Astrocyte (in vitro differentiated cells and primary cell): Measurements from ENCODE around the gene ALDH1L1. TPM values are rescaled to one million over a fixed set of nuclear protein-coding genes. Genes with fewer than 3 reads are reported as not detected.

Experiments
- DNase-seq: peaks from one replicate; pipeline ENCODE4 v3.0.0-alpha.2; 2010; ENCODE audit warnings: low read depth
- FAIRE-seq: peaks from 2 replicates; lab custom pipeline; 2011; peaks lifted over from hg19 to GRCh38; lab: Jason Lieb, UNC
- H2AFZ ChIP-seq: 2 replicates; pipeline ENCODE4 v1.6.0; 2012; ENCODE audit warnings: low read depth, low read length, inconsistent platforms
- H3K27ac ChIP-seq: 2 replicates; pipeline ENCODE4 v1.5.1; 2011; ENCODE audit warnings: low read depth, low read length, inconsistent platforms
- H3K27me3 ChIP-seq: 2 replicates; pipeline ENCODE4 v1.6.0; 2011; ENCODE audit warnings: low read length, inconsistent platforms; ENCODE audit not compliant: insufficient read depth
- H3K36me3 ChIP-seq: 2 replicates; pipeline ENCODE4 v1.5.1; 2011; ENCODE audit warnings: low read length, inconsistent platforms; ENCODE audit not compliant: insufficient read depth
- H3K4me1 ChIP-seq: 2 replicates; pipeline ENCODE4 v1.5.1; 2011; ENCODE audit warnings: low read length, inconsistent platforms; ENCODE audit not compliant: insufficient read depth
- H3K4me2 ChIP-seq: 2 replicates; pipeline ENCODE4 v1.6.0; 2012; ENCODE audit warnings: low read length, inconsistent platforms
- H3K4me3 ChIP-seq: 2 replicates; pipeline ENCODE4 v1.5.1; 2011; ENCODE audit warnings: low read depth, mild to moderate bottlenecking, low read length, inconsistent platforms; ENCODE audit not compliant: insufficient read depth
- H3K79me2 ChIP-seq: 2 replicates; pipeline ENCODE4 v1.6.0; 2012; ENCODE audit warnings: mild to moderate bottlenecking, low read length, inconsistent platforms; ENCODE audit not compliant: insufficient read depth
- H3K9ac ChIP-seq: 2 replicates; pipeline ENCODE4 v1.6.0; 2012; ENCODE audit warnings: mild to moderate bottlenecking, low read length, inconsistent platforms
- H3K9me3 ChIP-seq: 2 replicates; pipeline ENCODE4 v1.5.1; 2012; ENCODE audit warnings: low read depth, mild to moderate bottlenecking, low read length, inconsistent platforms; ENCODE audit not compliant: insufficient read depth
- H4K20me1 ChIP-seq: 2 replicates; pipeline ENCODE4 v1.6.0; 2012; ENCODE audit warnings: low read length, inconsistent platforms; ENCODE audit not compliant: insufficient read depth
- H3K27ac Mint-ChIP-seq: one replicate; pipeline ENCODE4 v1.8.0; 2021; ENCODE audit warnings: mild to moderate bottlenecking, mixed read lengths; ENCODE audit not compliant: unreplicated experiment
- H3K27me3 Mint-ChIP-seq: one replicate; pipeline ENCODE4 v1.8.0; 2021; ENCODE audit warnings: low read depth, mixed read lengths; ENCODE audit not compliant: unreplicated experiment
- H3K36me3 Mint-ChIP-seq: one replicate; pipeline ENCODE4 v1.8.0; 2021; ENCODE audit warnings: low read depth, mixed read lengths; ENCODE audit not compliant: unreplicated experiment
- H3K4me1 Mint-ChIP-seq: one replicate; pipeline ENCODE4 v1.8.0; 2021; ENCODE audit warnings: low read depth, mixed read lengths; ENCODE audit not compliant: unreplicated experiment
- H3K4me3 Mint-ChIP-seq: one replicate; pipeline ENCODE4 v1.8.0; 2021; ENCODE audit warnings: mild to moderate bottlenecking, moderate library complexity, mixed read lengths; ENCODE audit not compliant: unreplicated experiment
- H3K9me3 Mint-ChIP-seq: one replicate; pipeline ENCODE4 v1.8.0; 2021; ENCODE audit warnings: mild to moderate bottlenecking, mixed read lengths; ENCODE audit not compliant: unreplicated experiment
- EZH2 ChIP-seq: IDR thresholded peaks from 2 replicates; pipeline ENCODE4 v1.6.1; 2012; ENCODE audit warnings: mild to moderate bottlenecking, low read length, inconsistent platforms; ENCODE audit not compliant: insufficient read depth
- total RNA-seq: library from RNA; stranded (reverse); gene quantifications from 2 replicates; pipeline ENCODE4 v1.2.1, GENCODE V29; 2021
- TF ChIP-seq, protein P1 (sequence below): IDR thresholded peaks from 2 replicates; pipeline ENCODE4 v1.5.1; 2011; ENCODE audit warnings: low read depth, mild to moderate bottlenecking, inconsistent platforms, low read length, moderate library complexity; ENCODE audit not compliant: insufficient read depth

ALDH1L1 gene
- total RNA-seq, 1 donor from 2014 or later: not detected

DNA sequence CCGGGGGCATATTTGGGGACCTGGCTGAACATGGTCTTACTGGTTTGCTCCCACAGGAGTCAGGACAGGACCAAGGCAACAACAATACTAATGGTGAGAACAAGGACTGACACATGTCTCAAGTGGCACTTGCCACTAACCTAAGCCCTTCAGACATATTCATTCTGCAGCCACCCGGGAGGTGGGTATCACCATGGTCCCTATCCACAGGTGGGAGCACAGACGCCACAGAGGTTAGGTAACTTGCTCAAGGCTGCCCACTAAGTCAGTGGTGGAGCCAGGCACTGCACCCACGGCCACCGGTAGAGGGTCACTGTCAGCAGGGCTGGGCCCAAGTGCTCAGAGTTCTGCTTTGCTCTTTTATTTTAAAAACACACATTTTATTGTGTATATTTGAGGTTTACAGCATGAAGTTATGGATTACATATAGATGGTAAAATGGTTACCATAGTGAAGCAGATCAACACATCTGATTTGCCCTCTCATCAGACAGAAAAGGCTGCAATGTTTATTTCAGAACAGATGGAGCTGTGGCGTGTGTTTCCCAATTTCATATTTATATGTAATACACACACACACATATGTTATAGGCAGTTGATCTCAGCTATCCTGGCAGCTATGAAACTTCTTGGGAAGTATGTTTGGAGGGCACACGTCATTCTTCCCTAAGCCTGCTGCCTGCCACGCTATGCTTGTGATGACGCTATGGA lies 66.5 kb downstream of the ALDH1L1 start:
- Mint-ChIP-seq H3K9me3 (peaks cover 1% of the 10 kb centered on the region), H3K4me1 (no peaks in the 10 kb centered on the region), H3K27me3 (peaks cover 25% of the 10 kb centered on the region), H3K36me3 (no peaks in the 10 kb centered on the region), H3K4me3 (no peak overlapping the region), H3K27ac (no peak overlapping the region)
- Histone ChIP-seq H3K4me1 (no peaks in the 10 kb centered on the region), H3K4me2 (no peak overlapping the region), H4K20me1 (no peaks in the 10 kb centered on the region), H3K27ac (no peak overlapping the region), H3K9me3 (no peaks in the 10 kb centered on the region), H3K27me3 (no peaks in the 10 kb centered on the region), H3K79me2 (no peaks in the 10 kb centered on the region), H3K9ac (no peak overlapping the region), H3K4me3 (no peak overlapping the region), H2AFZ (no peak overlapping the region), H3K36me3 (no peaks in the 10 kb centered on the region)
- FAIRE-seq: no peak
- TF ChIP-seq EZH2: no peak
- TF ChIP-seq, protein P1, sequence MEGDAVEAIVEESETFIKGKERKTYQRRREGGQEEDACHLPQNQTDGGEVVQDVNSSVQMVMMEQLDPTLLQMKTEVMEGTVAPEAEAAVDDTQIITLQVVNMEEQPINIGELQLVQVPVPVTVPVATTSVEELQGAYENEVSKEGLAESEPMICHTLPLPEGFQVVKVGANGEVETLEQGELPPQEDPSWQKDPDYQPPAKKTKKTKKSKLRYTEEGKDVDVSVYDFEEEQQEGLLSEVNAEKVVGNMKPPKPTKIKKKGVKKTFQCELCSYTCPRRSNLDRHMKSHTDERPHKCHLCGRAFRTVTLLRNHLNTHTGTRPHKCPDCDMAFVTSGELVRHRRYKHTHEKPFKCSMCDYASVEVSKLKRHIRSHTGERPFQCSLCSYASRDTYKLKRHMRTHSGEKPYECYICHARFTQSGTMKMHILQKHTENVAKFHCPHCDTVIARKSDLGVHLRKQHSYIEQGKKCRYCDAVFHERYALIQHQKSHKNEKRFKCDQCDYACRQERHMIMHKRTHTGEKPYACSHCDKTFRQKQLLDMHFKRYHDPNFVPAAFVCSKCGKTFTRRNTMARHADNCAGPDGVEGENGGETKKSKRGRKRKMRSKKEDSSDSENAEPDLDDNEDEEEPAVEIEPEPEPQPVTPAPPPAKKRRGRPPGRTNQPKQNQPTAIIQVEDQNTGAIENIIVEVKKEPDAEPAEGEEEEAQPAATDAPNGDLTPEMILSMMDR: peak; percentile 23
- no peak for DNase-seq

DNA sequence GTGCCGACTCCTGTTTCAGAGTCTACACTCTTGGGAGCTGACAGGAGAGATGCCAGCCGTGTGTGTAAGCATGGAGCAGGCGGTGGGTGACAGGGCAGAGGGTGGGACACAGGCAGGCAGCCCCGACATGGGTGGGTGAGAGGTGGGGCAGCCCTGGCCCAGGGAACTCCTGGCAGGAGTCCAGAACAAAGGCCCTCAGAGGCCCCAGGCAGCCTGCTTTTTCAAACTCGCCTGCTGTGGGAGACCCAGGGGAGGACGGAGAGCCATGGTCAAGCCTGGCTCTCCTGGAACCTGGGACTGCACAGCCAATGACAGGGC lies 67.2 kb downstream of the ALDH1L1 start:
- H3K4me1 Mint-ChIP-seq: no peaks in the 10 kb centered on the region
- Histone ChIP-seq H3K4me3 (no peak overlapping the region), H3K27me3 (no peaks in the 10 kb centered on the region), H3K9me3 (no peaks in the 10 kb centered on the region), H2AFZ (no peak overlapping the region), H3K36me3 (no peaks in the 10 kb centered on the region), H3K4me2 (no peak overlapping the region), H4K20me1 (no peaks in the 10 kb centered on the region), H3K9ac (no peak overlapping the region), H3K27ac (no peak overlapping the region), H3K79me2 (no peaks in the 10 kb centered on the region), H3K4me1 (no peaks in the 10 kb centered on the region)
- FAIRE-seq (no peak), DNase-seq (no peak)
- no peak for TF ChIP-seq EZH2
- TF ChIP-seq, protein P1: no peak
- no peak overlapping the region for H3K27ac Mint-ChIP-seq
- no peak overlapping the region for H3K4me3 Mint-ChIP-seq
- peaks cover 1% of the 10 kb centered on the region for H3K9me3 Mint-ChIP-seq
- no peaks in the 10 kb centered on the region for H3K36me3 Mint-ChIP-seq
- peaks cover 23% of the 10 kb centered on the region for H3K27me3 Mint-ChIP-seq

DNA sequence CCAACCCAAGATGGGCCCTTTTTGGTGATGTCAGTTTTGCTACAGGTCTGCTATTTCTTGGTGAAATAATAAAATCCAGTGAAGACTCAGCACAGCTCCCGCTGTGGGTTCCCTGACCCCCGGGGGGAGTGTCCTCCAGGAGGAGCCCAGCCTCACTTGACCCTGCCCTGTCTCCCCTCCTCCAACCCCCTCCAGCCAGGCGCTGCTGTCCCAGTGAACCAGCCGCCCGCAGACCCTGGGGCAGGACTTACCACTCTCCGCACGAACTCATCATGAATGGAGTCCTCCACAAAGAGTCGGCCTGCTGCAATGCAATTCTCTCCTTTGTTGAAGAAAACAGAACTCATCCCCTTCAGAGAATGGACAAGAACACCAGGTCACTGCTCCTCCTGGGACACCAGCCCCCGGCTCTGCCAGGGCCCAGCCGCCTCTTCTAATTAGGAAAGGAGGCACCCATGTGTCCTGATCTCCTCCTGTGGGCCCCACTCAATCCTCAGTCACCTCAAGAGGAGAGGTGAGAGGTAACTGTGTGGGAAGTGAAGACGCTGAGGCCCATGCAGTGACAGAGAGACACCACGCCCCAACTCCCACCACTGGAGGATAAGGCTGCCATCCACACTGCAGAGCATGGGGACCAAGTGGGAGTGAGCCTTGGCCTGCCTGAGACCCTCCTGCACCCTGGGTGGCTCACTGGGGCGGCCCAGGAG lies 67.7 kb downstream of the ALDH1L1 start:
- no peak for TF ChIP-seq EZH2
- TF ChIP-seq, protein P1: no peak
- Mint-ChIP-seq H3K4me1 (no peaks in the 10 kb centered on the region), H3K27ac (no peak overlapping the region), H3K27me3 (peaks cover 23% of the 10 kb centered on the region), H3K9me3 (peaks cover 1% of the 10 kb centered on the region), H3K4me3 (no peak overlapping the region), H3K36me3 (no peaks in the 10 kb centered on the region)
- Histone ChIP-seq H4K20me1 (no peaks in the 10 kb centered on the region), H3K36me3 (no peaks in the 10 kb centered on the region), H2AFZ (no peak overlapping the region), H3K27ac (no peak overlapping the region), H3K27me3 (no peaks in the 10 kb centered on the region), H3K4me1 (no peaks in the 10 kb centered on the region), H3K4me3 (no peak overlapping the region), H3K9ac (no peak overlapping the region), H3K9me3 (no peaks in the 10 kb centered on the region), H3K79me2 (no peaks in the 10 kb centered on the region), H3K4me2 (no peak overlapping the region)
- FAIRE-seq: no peak
- DNase-seq: no peak
